Measurements from ENCODE around the gene SLC35A4.
"Not testable (repeated sequence)": the region's sequence is repeated elsewhere in the genome, so short reads cannot be mapped to it uniquely, and the experiment has no call there.

The SLC35A4 gene

DNA sequence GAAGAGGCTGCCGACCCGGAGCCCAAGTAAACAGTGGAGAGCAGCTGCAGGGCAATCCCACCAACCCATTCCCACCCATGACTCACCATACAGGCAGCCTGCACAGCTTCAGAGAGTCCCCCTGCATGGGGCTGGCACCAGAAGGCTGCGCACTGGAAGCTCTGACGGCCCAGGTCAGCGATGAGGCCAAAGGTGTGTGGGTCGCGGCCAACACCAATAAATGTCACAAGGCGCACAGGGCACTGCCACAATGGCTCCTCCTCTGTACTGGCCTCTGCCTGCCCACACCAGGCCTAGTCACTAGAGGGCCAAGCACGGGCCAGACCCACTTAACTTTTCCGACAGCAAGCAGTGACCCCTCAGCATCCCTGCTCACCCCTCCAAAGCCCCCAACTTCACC lies 4.4 kb upstream of the SLC35A4 start:
- DNase-seq: no peak

- no peak for DNase-seq
Measured at GRCh38 chr5:140561753-140562523, 2.7 kb upstream of the SLC35A4 start.

DNA sequence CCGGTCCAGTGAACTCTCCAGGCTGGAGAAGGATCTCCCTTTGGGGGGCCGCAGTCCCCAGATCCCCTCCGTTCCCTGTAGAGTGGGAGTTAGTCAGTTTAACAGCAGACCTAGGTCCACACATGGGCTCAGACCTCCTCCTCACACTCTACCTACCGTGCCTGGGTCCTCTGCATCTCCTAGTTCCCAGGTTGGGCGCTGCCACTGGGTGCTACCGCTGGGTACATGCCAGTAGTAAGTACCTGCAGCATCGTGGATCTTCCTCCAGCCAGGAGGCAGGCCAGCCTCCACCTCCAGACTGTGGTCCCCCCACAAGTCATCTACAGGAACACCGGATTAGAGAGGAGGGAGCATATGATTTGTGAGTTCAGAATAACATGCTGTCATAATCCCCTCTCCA lies 1.0 kb upstream of the SLC35A4 start:
- no peak for DNase-seq

DNA sequence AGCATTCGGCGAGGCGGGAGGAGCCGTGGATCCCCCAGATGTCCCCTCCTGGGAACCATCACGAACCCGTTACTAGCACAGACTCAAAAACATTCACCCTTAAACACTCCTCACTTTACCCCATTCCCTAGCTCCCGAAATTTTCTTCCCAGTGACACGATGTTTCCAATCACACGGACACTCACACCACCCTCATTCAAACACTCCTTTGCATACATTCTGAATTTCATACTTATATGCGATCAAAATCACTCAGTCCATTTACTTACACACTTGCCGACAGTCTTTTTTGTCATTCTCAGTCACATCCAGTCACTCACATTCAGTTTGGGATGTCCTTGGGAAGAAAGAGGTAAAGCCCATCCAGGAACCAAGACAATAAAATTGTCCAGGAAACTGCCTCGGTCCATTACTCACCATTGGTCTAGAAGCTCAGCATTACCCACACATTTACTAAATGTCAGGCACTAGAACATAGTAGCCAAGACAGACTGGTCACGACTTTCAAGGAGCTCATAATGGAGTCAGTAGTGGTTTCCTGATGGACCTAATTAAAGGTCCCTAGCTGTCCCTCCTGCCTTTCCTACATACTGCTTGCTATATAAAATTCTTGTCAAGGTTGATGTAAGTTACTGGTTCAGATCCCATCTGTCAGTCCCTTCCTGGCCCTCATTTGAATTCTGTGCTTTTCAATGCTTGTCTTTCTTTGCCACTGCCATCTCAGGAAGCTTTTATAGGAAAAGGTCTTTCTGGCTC lies 574 bp downstream of the SLC35A4 start:
- DNase-seq: no peak

- peak in 1 of 2 experiments; percentile 15 for DNase-seq
Measured at GRCh38 chr5:140565780-140566095, 1.1 kb downstream of the SLC35A4 start.

DNA sequence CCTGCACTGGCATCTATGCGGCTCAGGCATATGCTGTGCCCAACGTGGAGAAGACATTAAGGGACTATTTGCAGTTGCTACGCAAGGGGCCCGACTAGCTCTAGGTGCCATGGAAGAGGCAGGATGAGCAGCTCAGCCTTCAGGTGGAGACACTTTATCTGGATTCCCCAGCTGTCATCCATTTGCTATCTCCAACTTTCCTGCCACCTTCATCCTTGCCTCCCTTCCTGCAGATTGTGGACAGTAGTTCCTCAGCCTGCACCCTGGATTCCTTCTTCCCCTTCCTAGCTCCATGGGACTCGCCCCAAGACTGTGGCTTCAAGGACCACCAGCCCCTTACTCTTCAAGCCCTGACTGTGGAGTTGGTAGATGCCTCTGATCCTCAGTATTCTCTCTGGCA lies 2.0 kb downstream of the SLC35A4 start:
- DNase-seq: peak in 1 of 2 experiments; percentile 1

DNA sequence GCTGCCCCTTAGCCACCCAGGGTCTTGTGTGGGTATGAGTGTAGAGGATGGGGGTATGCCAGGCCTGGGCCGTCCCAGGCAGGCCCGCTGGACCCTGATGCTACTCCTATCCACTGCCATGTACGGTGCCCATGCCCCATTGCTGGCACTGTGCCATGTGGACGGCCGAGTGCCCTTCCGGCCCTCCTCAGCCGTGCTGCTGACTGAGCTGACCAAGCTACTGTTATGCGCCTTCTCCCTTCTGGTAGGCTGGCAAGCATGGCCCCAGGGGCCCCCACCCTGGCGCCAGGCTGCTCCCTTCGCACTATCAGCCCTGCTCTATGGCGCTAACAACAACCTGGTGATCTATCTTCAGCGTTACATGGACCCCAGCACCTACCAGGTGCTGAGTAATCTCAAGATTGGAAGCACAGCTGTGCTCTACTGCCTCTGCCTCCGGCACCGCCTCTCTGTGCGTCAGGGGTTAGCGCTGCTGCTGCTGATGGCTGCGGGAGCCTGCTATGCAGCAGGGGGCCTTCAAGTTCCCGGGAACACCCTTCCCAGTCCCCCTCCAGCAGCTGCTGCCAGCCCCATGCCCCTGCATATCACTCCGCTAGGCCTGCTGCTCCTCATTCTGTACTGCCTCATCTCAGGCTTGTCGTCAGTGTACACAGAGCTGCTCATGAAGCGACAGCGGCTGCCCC lies 2.6 kb downstream of the SLC35A4 start:
- peak in 1 of 2 experiments; percentile 13 for DNase-seq

- no peak for DNase-seq
Measured at GRCh38 chr5:140567871-140568270, 3.2 kb downstream of the SLC35A4 start.

DNA sequence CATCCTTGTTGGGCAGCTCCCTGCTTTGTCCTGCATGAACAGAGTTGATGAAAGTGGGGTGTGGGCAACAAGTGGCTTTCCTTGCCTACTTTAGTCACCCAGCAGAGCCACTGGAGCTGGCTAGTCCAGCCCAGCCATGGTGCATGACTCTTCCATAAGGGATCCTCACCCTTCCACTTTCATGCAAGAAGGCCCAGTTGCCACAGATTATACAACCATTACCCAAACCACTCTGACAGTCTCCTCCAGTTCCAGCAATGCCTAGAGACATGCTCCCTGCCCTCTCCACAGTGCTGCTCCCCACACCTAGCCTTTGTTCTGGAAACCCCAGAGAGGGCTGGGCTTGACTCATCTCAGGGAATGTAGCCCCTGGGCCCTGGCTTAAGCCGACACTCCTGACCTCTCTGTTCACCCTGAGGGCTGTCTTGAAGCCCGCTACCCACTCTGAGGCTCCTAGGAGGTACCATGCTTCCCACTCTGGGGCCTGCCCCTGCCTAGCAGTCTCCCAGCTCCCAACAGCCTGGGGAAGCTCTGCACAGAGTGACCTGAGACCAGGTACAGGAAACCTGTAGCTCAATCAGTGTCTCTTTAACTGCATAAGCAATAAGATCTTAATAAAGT lies 3.9 kb downstream of the SLC35A4 start:
- peak in 1 of 2 experiments; percentile 17 for DNase-seq

GRCh38 chr5:140569197-140569596 lies 4.6 kb downstream of the SLC35A4 start:
- DNase-seq: peak in 1 of 2 experiments; percentile 15

DNA sequence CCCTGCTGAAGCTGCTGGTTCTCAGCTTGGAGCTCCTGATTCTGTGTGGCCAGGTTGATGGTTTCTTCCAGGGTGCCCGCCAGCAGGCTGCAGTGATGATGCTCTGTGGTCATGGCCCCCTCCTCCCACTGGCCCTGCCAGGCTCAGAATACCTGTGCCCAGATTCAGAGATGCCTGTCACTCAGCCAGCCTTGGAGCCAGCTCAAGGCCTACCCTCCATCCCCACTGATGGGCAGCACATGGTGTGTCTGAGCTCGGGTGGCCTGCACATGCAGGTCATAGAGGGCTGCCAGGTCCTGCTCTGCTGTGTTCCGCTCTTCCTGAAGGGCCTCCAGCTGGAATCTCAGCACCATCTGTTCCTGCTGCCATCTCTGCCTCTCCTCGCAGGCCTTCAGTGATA lies 5.4 kb downstream of the SLC35A4 start:
- peak in 1 of 2 experiments; percentile 13 for DNase-seq

DNA sequence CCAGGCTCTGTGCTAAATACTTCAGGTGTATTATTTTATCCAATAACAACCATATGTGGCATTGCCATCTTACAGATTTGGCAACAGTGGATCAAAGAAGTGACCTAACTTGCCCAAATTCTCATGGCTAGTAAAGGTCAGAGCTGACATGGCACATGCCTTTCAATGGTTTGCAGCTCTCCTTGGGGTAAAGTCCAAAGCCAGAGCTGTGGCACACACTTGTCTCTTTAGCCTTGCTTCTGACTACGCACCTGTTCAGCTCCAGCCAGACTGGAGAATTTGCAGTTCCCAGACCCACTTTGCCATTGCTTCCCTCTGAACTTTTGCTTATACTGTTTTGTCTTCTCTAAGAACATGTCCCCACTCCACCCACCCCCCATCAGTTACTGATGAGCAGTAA lies 5.9 kb downstream of the SLC35A4 start:
- DNase-seq: peak in 1 of 2 experiments; percentile 11

DNA sequence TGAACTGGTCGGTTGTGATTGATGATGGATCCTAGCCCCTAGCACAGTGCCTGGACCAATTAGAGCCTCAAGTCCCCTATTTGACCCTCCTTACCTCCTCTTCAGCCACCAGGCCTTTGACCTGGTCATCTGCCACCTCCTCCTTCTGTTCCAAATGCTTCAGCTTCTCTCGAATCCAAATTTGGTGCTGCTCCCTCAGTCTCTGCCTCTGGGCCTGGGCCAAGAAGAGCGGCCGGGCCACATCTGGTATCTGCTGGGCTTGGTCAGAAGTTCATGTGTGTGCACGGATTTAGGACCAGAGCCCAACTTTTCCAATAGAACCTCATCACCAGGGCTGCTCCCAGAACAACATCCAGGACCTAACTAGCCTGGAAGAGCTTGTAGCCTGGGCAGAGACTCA lies 6.5 kb downstream of the SLC35A4 start:
- peak in 1 of 2 experiments; percentile 7 for DNase-seq

GRCh38 chr5:140573683-140574082 lies 9.1 kb downstream of the SLC35A4 start:
- no peak for DNase-seq

GRCh38 chr5:140574165-140574564 lies 9.5 kb downstream of the SLC35A4 start:
- no peak for DNase-seq

DNA sequence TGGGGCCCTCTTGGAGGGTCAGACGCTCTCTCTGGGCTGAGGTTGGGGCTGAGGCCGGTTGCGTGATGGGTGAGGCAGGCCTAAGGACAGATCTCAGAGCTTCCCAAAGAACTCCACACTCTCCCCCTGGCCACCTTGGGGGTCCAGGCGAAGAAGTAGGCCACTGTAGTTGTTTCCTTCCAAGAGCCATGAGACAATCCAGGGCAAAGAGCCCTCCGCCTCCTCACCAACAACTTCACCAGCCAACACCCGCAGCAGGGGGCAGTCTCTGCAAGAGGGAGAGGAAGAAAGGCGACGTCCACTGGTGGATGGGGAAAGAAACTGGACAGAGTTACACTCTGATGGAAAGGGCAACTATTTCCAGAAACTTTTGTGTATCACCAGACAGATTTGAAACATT lies 10.7 kb downstream of the SLC35A4 start:
- DNase-seq: no peak

DNA sequence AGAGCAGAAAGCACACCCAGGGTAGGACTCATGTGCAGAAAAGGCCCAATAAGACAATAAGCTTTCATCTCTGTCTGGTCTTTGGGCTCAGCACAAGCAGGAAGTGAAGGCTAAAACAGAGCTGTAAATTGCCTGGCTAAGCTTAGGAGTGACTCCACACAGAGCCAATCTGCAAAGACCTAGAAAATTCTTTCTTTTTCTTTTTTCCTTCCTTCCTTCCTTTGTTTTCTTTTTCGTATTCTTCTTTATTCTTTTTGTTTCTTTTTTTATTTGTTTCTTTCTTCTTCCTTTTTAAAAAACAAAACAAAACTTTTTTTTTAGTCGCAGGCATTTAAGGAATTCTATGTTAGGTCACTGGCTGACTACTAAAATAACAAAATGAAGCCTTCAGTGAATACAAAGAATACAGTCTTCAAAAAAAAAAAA lies 12.2 kb downstream of the SLC35A4 start:
- DNase-seq: no peak

- not testable (repeated sequence) for DNase-seq
Measured at GRCh38 chr5:140579188-140579747, 14.6 kb downstream of the SLC35A4 start.

DNA sequence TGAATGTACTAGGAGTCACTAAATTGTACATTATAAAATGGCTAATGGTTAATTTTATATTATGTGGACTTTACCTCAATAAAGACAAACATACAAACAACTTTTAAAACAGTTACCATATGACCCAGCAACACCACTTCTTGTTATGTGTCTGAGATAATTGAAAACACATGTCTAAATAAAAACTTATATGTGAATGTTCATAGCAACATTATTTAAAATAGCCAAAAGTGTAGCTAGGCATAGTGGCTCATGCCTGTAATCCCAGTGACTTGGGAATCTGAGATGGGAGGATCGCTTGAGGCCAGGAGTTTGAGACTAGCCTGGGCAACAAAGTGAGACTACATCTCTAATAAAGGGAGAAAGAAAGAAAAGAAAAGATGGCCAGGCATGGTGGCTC lies 22.9 kb downstream of the SLC35A4 start:
- DNase-seq: no peak

- DNase-seq: no peak
Measured at GRCh38 chr5:140588311-140589070, 23.9 kb downstream of the SLC35A4 start.

DNA sequence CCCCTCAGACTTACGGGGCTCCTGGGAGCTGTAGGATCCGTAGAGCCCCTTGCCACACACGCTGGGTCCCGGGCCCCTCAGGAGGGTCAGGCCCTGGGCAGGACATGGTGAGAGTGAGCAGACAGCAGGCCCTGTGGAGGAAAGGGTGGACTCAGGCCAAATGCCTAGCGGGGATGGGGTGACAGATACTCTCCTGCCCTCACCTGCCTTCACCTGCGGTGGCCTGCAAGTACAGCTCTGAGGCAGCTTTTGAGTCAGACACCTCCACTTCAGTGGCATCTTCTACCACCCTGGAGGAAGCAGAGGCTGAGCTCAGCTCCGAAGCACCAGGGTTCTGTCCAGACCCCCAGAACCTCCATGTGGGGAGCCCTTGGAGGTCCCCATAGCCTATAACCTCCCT lies 26.2 kb downstream of the SLC35A4 start:
- DNase-seq: no peak

DNA sequence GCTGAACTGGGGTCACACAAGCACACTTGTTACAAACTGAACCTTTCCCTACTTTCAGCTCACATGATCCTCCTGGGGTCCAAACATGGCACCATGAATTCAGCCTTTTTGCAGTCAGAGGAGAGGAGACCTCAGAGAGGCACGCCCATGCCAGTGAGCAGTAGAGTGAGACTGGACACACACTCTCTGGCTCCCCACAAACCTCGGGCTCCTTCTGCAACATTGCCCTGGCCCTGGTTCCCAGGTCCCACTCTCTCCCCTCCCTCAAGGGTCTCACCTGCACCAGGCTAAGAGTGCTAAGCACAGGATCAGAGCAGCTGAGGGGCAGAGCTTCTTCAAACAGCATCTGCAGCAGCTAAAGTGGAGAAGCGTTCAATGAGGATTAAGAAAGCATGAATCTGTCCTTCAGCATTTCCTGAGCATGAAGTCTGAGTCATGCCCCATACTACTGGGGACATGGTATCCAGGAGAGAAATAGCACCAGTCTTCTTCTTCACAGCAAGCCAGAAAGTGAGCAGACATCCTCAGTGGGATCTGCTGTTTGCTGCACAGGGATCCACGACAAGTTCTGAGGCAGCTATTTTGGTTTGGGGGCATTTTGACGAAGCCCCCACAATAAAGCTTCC lies 27.2 kb downstream of the SLC35A4 start:
- DNase-seq: no peak
